Measurements from ENCODE around the gene MTUS2.

Gene MTUS2

DNA sequence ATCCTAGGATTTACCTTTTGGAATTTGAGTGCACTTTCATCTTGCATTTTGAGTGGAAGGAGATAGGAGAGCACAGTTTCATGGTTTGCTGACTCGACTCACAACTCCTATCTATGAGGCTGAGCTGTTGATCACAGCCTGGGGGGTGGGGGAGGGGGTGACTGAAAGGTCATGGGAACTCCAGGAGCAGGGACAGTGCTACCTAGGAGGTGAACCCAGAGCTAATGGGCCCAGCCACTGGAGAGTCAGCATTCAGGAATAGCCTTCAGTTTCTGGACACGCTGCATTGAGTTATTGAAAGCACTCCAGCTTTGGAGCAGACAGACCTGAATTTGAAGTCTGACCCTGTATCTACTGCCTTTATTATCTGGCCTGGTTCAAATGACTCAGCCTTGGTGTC lies 435.4 kb downstream of the MTUS2 start:
- no peak for DNase-seq (ENCODE audit: low read depth)
- TF ChIP-seq, protein P1, sequence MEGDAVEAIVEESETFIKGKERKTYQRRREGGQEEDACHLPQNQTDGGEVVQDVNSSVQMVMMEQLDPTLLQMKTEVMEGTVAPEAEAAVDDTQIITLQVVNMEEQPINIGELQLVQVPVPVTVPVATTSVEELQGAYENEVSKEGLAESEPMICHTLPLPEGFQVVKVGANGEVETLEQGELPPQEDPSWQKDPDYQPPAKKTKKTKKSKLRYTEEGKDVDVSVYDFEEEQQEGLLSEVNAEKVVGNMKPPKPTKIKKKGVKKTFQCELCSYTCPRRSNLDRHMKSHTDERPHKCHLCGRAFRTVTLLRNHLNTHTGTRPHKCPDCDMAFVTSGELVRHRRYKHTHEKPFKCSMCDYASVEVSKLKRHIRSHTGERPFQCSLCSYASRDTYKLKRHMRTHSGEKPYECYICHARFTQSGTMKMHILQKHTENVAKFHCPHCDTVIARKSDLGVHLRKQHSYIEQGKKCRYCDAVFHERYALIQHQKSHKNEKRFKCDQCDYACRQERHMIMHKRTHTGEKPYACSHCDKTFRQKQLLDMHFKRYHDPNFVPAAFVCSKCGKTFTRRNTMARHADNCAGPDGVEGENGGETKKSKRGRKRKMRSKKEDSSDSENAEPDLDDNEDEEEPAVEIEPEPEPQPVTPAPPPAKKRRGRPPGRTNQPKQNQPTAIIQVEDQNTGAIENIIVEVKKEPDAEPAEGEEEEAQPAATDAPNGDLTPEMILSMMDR (conservative IDR thresholded peaks at IDR 0.05; ENCODE audit: low read depth, low read length) = no peak

DNA sequence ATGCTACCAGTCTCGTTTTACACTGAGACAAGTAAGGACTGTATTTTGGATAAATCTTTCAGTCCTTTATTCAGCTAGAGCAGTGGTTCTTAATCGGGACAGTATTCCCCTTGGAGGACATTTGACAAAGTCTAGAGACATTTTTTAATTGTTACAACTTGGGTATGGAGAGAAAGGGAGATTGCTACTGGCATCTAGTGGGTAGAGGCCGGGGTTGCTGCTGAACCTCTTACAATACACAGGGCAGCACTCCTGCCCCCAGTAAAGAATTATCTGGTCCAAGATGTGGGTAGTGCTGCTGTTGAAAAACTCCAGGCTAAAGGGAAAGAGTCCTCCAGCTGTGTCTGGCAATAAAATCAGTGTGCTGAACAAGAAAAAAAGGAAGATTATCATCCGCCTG lies 440.5 kb downstream of the MTUS2 start:
- H3K4me3 ChIP-seq (ENCODE audit: low read length) = no peak overlapping the region
- no peak for DNase-seq (ENCODE audit: low read depth)
- TF ChIP-seq, protein P1 (conservative IDR thresholded peaks at IDR 0.05; ENCODE audit: low read depth, low read length) = no peak

More for the DNA sequence above, 435.4 kb downstream of the MTUS2 start:
- no peak overlapping the region for H3K4me3 ChIP-seq (ENCODE audit: low read length)

DNA sequence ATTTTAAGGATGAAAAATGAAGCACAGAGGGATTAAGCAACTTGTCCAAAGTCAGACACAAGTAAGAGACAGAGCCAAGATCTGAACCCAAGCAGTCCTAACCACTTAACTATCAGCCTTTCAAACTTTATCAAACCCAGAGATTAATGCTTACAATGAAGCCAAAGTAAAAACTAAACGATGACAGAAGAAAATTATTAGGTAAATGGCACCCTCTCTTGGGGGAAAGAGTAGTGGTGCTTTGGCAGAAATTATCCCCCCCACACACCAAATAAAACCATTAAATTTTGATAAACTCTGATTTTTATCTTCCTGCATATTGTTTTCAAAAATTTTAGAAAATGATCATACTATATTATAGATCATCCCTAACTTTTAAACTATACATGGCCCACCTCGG lies 446.1 kb downstream of the MTUS2 start:
- TF ChIP-seq, protein P1 (conservative IDR thresholded peaks at IDR 0.05; ENCODE audit: low read depth, low read length) = no peak
- no peak overlapping the region for H3K4me3 ChIP-seq (ENCODE audit: low read length)
- no peak for DNase-seq (ENCODE audit: low read depth)

DNA sequence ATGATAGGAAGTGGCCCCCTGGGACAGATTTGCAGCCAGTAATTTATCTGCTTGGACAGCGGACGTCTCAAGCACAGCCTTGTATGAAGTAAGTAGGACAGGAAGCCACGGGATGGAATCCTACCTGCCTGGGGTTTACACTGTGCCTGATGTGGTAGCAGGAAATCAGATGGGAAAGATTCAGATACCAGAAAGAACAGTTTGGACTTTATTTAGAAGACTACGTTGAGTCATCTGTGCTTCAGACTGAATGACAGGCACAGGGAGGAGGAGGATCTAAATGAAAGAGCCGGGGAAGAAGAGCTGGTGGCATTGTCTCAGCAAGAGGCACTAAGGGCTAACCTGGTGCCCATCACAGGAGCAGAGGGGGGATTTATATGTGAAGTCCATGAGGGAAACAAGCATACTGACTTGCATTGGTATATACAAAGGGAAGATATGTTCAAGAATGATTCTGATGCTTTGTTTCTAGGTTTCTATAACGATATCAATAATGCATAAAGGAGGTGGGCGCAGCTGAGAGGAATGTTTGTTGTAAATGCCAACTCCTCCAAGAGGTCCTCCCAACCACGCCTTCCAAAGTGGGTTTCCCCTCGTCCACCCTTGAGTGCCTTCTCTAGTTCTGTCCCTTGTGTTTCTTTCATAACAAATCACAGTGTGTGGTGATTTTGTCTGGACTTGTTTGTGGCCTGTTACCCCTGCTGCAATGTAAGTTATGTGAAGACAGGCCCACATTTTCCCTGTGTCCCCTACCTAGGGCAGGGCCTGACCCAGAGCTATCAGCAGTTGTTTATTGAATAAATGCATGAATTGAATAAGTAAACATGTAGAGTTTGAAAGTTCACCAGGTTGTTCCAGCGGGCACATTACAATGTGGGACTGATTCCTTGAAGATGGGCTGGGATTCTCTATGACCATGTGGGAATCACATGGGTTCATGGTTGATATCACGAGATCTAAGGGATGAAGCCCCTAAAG lies 446.9 kb downstream of the MTUS2 start:
- DNase-seq (ENCODE audit: low read depth) = no peak
- no peak overlapping the region for H3K4me3 ChIP-seq (ENCODE audit: low read length)
- TF ChIP-seq, protein P1 (conservative IDR thresholded peaks at IDR 0.05; ENCODE audit: low read depth, low read length) = no peak

DNA sequence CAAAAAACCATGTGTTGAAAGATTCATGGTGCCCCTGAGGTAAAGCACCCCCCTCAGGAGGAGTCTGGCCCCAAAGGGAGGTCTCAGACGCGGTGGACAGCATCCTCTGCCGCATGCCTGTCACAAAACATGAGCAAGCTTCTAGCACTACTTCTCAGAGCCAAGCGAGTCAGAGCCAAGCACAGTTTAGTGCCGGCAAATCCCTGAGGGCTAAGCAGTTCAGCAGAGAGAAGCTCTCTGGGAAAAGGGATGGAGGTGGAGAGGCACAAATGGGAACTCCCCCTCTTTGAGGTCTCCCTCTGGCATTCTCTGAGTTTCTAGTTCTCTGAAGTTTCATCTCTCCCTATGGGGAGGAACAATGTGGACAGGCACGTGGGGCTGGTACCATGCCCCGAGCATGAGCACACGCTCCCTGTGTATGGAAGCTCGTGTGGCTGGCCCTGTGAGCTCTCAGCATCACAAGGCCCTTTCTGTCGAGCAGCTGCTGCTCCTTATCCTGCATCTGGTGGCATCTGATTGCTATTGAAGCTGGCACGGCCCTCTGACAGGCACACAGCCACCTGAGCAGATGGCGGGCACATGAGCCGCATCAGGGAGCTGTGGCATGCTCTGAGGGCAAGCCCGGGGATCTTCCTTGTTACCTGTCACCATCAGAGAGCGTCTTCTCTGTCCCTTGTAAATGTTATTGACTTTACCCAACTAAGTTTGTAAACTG lies 450.3 kb downstream of the MTUS2 start:
- TF ChIP-seq, protein P1 (conservative IDR thresholded peaks at IDR 0.05; ENCODE audit: low read depth, low read length) = no peak
- no peak overlapping the region for H3K4me3 ChIP-seq (ENCODE audit: low read length)
- no peak for DNase-seq (ENCODE audit: low read depth)

DNA sequence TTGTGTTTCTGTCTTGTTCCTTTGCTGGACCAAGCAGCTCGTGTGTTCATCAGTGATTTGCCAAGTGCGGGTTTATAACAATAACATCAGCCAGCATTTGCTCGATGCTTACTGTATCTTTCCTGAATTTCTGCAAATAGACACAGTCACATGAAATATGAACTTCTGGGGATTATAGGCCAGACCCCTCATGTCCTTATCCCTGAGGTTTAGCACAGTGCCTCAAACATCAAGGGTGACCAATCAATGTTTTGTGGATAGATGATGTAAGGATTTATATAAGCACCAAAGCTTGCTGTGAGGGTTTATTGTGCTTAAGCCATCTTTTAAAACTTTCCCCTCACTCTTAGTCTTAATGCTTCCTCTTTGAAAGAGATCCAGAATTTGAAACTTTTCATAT lies 451.5 kb downstream of the MTUS2 start:
- no peak for DNase-seq (ENCODE audit: low read depth)
- TF ChIP-seq, protein P1 (conservative IDR thresholded peaks at IDR 0.05; ENCODE audit: low read depth, low read length) = no peak

More for the DNA sequence above, 451.5 kb downstream of the MTUS2 start:
- no peak overlapping the region for H3K4me3 ChIP-seq (ENCODE audit: low read length)
